Measurements from ENCODE around the gene CD244. TPM values are rescaled to one million over a fixed set of nuclear protein-coding genes. Genes with fewer than 3 reads are reported as not detected.

The CD244 gene
- total RNA-seq, 4 donors from 2014 or later, result 0.52 to 1.2 TPM; not detected in 2

DNA sequence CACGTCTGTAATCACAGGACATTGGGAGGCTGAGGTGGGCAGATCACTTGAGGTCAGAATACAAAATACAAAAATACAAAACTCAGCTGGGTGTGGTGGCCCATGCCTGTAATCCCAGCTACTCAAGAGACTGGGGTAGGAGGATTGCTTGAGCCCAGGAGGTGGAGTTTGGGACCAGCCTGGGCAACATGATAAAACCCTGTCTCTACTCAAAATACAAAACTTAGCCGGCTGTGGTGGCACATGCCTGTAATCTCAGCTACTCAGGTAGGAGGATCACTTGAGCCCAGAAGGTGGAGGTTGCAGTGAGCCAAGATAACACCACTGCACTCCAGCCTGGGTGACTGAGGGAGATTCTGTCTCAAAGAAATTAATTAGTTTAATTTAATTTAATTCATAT is 28.8 kb upstream of the CD244 start:
- TF ChIP-seq, protein P1, sequence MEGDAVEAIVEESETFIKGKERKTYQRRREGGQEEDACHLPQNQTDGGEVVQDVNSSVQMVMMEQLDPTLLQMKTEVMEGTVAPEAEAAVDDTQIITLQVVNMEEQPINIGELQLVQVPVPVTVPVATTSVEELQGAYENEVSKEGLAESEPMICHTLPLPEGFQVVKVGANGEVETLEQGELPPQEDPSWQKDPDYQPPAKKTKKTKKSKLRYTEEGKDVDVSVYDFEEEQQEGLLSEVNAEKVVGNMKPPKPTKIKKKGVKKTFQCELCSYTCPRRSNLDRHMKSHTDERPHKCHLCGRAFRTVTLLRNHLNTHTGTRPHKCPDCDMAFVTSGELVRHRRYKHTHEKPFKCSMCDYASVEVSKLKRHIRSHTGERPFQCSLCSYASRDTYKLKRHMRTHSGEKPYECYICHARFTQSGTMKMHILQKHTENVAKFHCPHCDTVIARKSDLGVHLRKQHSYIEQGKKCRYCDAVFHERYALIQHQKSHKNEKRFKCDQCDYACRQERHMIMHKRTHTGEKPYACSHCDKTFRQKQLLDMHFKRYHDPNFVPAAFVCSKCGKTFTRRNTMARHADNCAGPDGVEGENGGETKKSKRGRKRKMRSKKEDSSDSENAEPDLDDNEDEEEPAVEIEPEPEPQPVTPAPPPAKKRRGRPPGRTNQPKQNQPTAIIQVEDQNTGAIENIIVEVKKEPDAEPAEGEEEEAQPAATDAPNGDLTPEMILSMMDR (IDR thresholded peaks at IDR 0.05), result no peak
- TF ChIP-seq POLR2A (IDR thresholded peaks at IDR 0.05), result no peak
- Histone ChIP-seq H3K36me3 (no peaks in the 10 kb centered on the region), H3K4me1 (no peaks in the 10 kb centered on the region), H3K9me3 (no peaks in the 10 kb centered on the region), H3K27me3 (no peaks in the 10 kb centered on the region), H3K4me3 (no peak overlapping the region), H3K27ac (no peak overlapping the region)
- no peak for DNase-seq
- intact Hi-C loops (cut with DNase I; ENCODE audit: low total_unique reads), result no loop called here

DNA sequence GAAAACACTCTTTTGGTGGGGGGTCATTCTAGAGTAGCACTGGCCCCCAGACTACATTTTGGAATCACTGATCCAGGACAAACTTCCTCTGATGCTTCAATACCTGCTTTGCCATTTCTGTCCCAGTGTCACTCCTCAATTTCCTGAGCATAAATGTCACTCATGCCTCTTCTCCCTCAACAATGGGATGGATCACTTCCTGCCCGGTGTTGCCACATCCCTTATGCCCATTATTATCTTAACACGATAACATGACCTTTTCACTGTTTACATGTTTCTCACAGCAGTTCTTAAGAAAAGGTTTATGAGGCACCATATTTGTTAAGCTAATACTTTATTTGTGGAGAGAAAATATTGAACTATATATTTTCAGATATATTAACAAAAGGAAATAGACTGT is 26.2 kb upstream of the CD244 start:
- no peaks in the 10 kb centered on the region for H3K4me1 ChIP-seq
- no peak overlapping the region for H3K4me3 ChIP-seq
- no peaks in the 10 kb centered on the region for H3K27me3 ChIP-seq
- TF ChIP-seq, protein P1 (IDR thresholded peaks at IDR 0.05), result no peak
- TF ChIP-seq POLR2A (IDR thresholded peaks at IDR 0.05), result no peak
- no peaks in the 10 kb centered on the region for H3K36me3 ChIP-seq
- H3K9me3 ChIP-seq, result no peaks in the 10 kb centered on the region
- DNase-seq, result no peak
- no peak overlapping the region for H3K27ac ChIP-seq
- intact Hi-C loops (cut with DNase I; ENCODE audit: low total_unique reads), result no loop called here

DNA sequence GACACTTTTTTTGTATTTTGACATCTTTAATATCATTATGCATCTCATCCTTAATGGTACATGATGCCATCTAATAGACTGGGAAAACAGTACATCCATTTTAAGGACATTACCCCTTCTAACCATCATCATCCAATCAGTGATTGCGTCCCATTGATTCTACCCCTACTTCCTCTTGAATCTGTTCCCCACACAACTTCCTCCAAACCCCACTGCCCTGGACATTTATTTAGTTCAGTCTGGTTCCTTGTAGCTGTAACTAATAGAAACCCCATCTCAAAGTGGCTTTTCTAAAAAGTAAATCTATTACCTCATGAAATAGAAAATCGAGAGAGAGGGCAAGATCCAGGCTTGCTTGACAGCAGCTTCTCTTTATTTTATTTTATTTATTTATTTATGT is 24.4 kb upstream of the CD244 start:
- no peak for DNase-seq
- Histone ChIP-seq H3K9me3 (no peaks in the 10 kb centered on the region), H3K4me1 (no peaks in the 10 kb centered on the region), H3K27ac (no peak overlapping the region), H3K4me3 (no peak overlapping the region), H3K27me3 (no peaks in the 10 kb centered on the region), H3K36me3 (no peaks in the 10 kb centered on the region)
- intact Hi-C loops (cut with DNase I; ENCODE audit: low total_unique reads), result no loop called here
- TF ChIP-seq, protein P1 (IDR thresholded peaks at IDR 0.05), result no peak
- TF ChIP-seq POLR2A (IDR thresholded peaks at IDR 0.05), result no peak

GRCh38 chr1:160885042-160885441 is 22.4 kb upstream of the CD244 start, which contains the start of gene ITLN1:
TSS of gene ITLN1 (minus strand) at chr1:160885180. CDS start at chr1:160884877, 303 bp downstream.
- no peaks in the 10 kb centered on the region for H3K36me3 ChIP-seq
- intact Hi-C loops (cut with DNase I; ENCODE audit: low total_unique reads), result no loop called here

GRCh38 chr1:160884579-160884978 is 21.9 kb upstream of the CD244 start:
- Histone ChIP-seq H3K27ac (no peak overlapping the region), H3K36me3 (no peaks in the 10 kb centered on the region), H3K27me3 (no peaks in the 10 kb centered on the region), H3K4me3 (no peak overlapping the region), H3K9me3 (no peaks in the 10 kb centered on the region), H3K4me1 (no peaks in the 10 kb centered on the region)
- DNase-seq, result no peak
- intact Hi-C loops (cut with DNase I; ENCODE audit: low total_unique reads), result no loop called here
- TF ChIP-seq, protein P1 (IDR thresholded peaks at IDR 0.05), result no peak
- no peak for TF ChIP-seq POLR2A (IDR thresholded peaks at IDR 0.05)

More at GRCh38 chr1:160885042-160885441, 22.4 kb upstream of the CD244 start, which contains the start of gene ITLN1:
- H3K9me3 ChIP-seq, result no peaks in the 10 kb centered on the region
- no peak for DNase-seq
- no peak within 1 kb of the TSS for H3K27ac ChIP-seq
- H3K4me3 ChIP-seq, result no peak within 1 kb of the TSS
- H3K27me3 ChIP-seq, result no peaks in the 10 kb centered on the region
- H3K4me1 ChIP-seq, result no peaks in the 10 kb centered on the region
- no peak for TF ChIP-seq POLR2A (IDR thresholded peaks at IDR 0.05)
- TF ChIP-seq, protein P1 (IDR thresholded peaks at IDR 0.05), result no peak
